Measurements from ENCODE around the gene ARID5B.
A peak's percentile ranks its signal among the peaks of the same experiment; 100 is the strongest.

The ARID5B gene

DNA sequence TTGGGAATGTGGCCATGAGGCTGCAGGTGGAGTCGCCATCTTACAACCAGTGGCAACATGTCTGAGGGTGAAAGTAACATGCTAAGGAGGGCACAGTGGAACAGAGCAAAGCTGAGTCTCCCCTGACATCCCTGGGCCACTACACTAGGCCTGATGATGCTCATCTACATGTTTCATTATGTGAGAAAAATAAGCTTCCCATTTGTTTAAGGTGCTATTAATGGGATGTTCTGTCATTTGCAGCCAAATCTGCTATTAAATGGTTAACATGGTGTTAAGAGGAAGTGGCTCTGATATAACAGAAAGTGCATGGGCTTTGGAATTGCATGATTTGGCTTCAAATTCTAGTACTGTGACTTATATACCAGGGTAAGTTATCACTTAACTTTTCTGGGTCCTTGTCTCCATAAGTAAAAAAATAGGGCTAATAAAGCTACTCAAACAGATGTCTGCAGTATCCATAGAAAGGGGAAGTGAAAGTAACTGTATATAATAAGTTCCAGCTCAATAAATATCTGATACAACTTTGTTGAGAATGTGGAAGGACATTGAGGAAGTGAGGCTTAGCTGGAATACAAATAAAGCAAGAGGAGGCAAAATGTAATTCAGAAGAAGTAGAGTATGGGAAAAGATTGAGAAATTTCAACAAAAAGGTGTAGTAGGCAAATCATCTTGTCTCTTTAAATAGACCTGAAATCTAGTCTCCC is 208.2 kb downstream of the ARID5B start:
- DNase-seq: peak in 1 of 2 donors; percentile 10

DNA sequence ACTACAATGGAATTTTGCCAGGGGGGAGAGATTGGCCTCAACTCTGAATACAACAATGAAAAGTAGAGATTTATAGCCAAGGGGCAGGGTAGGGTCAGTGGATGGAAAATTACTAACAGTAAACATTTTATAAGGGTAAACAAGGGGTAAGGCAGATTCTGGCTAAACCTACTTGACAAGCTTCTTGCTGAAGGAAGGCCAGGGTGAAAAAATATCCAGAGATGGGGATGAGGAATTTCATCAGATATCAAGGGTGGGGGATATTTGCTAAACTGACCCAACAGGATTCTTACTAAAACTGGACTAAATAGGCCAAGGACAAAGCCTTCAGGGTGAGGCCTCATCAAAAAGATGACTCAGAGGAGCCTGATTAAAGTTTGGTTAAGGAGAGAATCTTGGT is 210.8 kb downstream of the ARID5B start:
- DNase-seq: no peak

GRCh38 chr10:62112963-62113362 is 211.5 kb downstream of the ARID5B start:
- no peak for DNase-seq

DNA sequence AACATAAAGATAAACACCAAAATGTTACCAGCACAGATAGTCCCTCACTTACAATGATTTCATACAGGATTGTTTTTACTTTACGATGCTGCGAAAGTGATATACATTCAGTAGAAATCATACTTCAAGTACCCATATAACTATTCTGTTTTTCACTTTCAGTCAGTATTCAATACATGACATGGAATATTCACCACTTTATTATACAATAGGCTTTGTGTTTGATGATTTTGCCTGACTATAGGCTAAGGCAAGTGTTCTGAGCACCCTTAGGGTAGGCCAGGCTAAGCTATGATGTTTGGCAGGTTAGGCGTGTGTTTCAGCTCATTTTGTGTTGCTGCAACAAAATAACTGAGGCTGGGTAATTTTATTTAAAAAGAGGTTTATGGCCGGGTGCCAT is 212.2 kb downstream of the ARID5B start:
- no peak for DNase-seq

GRCh38 chr10:62115321-62115720 is 213.8 kb downstream of the ARID5B start:
- no peak for DNase-seq

GRCh38 chr10:62115842-62116241 is 214.3 kb downstream of the ARID5B start:
- no peak for DNase-seq

GRCh38 chr10:62116896-62117295 is 215.4 kb downstream of the ARID5B start:
- DNase-seq: no peak

- peak in 1 of 2 donors; percentile 19 for DNase-seq
Measured at GRCh38 chr10:62121187-62121530, 219.7 kb downstream of the ARID5B start.

GRCh38 chr10:62127975-62128374 is 226.5 kb downstream of the ARID5B start:
- no peak for DNase-seq

GRCh38 chr10:62130948-62131347 is 229.4 kb downstream of the ARID5B start:
- no peak for DNase-seq

DNA sequence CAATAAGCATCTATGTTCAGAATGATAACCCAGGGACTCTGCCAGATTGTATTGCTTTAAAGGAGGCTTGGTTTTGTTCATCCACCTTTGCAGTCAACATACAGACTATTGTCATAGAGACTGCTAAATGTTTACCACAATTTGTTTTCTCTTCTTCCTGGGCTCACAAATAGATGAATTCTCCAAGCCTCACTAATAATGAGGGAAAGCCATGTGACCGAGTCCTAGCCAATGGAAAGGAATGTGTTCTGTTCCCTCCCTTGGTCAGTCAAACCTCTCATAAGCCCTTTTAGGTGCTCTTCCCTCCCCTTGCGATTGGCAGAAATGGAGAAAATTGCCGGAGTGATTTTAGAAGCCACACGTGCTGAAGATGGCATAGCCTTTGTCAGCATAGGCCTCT is 230.2 kb downstream of the ARID5B start:
- no peak for DNase-seq

DNA sequence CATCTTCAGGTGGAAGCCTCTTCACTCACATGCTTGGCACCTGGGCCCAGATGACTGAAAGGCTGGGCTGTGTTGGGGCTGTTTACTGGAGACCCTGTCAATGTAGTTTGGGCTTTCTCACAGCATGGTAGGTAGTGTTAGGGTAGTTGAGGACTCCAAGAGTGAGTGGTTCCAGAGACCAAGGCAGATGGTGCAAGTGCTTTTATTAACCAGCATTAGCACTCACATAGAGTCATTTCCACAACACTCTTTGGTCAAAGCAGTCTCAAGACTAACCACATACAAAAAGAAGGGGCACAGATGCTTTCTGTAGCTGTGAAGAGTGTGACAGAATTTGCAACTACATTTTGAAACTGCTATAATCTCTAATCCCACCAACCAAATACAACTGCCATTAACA is 232.1 kb downstream of the ARID5B start:
- no peak for DNase-seq

DNA sequence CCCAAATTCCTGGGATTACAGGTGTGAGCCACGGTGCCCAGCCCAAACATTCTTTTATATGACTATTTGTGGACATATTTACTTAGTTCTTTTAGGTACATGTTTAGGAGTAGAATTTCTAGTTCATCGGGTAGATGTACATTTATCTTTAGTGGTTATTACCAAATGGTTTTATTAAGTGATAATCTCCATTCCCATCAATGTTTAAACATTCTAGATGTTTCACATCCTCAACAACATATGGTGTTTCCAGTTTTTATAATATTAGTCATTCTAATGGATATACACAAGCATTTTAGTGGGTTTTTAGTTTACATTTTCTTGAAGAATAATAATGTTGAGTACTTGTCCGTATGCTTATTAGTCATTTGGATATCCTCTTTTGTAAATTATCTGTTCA is 235.4 kb downstream of the ARID5B start:
- DNase-seq: no peak
